CD4-positive, alpha-beta T cell (primary cell): ENCODE measurements around the gene KIAA1328. TPM values are rescaled to one million over a fixed set of nuclear protein-coding genes. Genes with fewer than 3 reads are reported as not detected.

Source experiments
- ATAC-seq: fragments of 200-7000 bp; cut with Tn5 transposase; one replicate; pipeline ENCODE4 v1.10.0; 2022; ENCODE audit warnings: mild to moderate bottlenecking; ENCODE audit not compliant: poor library complexity
- CTCF ChIA-PET: fragments of 350-600 bp; sonication (Branson Sonifier 250); formaldehyde crosslinking; loops from one replicate; lab custom pipeline; 2021; ENCODE audit warnings: antibody characterized with exemption, inconsistent platforms; lab: Charles Lee
- POLR2A ChIA-PET: fragments of 350-600 bp; sonication (Branson Sonifier 250); formaldehyde crosslinking; loops from one replicate; lab custom pipeline; 2021; ENCODE audit warnings: antibody characterized with exemption, inconsistent platforms; lab: Charles Lee
- DNase-seq, 14 experiments: peaks; one replicate each; pipeline ENCODE4 v3.0.0-alpha.2; 2013 to 2020; ENCODE audit warnings: mixed read lengths in 2 of 14
- H3K27ac ChIP-seq, 2 donors: one replicate each; pipeline versions ENCODE4 v1.5.1 to v1.7.0; 2013; ENCODE audit warnings: low read length in 2 of 2, low read depth in 1 of 2, mild to moderate bottlenecking in 1 of 2
- H3K27me3 ChIP-seq, 2 experiments: 1 replicate in 1 of 2; 2 replicates in 1 of 2; pipeline versions ENCODE4 v1.6.1 to v1.7.0; 2013; ENCODE audit warnings: low read length in 2 of 2, control low read depth in 1 of 2, mild to moderate bottlenecking in 1 of 2, moderate library complexity in 1 of 2; ENCODE audit not compliant: insufficient read depth in 2 of 2, control insufficient read depth in 1 of 2
- H3K36me3 ChIP-seq: one replicate; pipeline ENCODE4 v1.6.1; 2013; ENCODE audit warnings: low read length, control low read depth; ENCODE audit not compliant: insufficient read depth
- H3K4me1 ChIP-seq: one replicate; pipeline ENCODE4 v1.6.1; 2013; ENCODE audit warnings: low read length, control low read depth; ENCODE audit not compliant: insufficient read depth
- H3K4me3 ChIP-seq: one replicate; pipeline ENCODE4 v1.5.1; 2013; ENCODE audit warnings: mild to moderate bottlenecking, low read length, moderate library complexity
- H3K9me3 ChIP-seq, 2 experiments: 1 replicate in 1 of 2; 2 replicates in 1 of 2; pipeline versions ENCODE4 v1.6.1 to v1.7.0; 2013; ENCODE audit warnings: low read length in 2 of 2, mild to moderate bottlenecking in 2 of 2, control low read depth in 1 of 2, moderate library complexity in 1 of 2; ENCODE audit not compliant: control insufficient read depth in 1 of 2, insufficient read depth in 1 of 2
- H3K27ac Mint-ChIP-seq: one replicate; pipeline ENCODE4 v1.8.0; 2020; ENCODE audit warnings: mixed read lengths
- H3K27me3 Mint-ChIP-seq: one replicate; pipeline ENCODE4 v1.8.0; 2021; ENCODE audit warnings: mixed read lengths
- H3K36me3 Mint-ChIP-seq: one replicate; pipeline ENCODE4 v1.8.0; 2021; ENCODE audit warnings: low read depth, mixed read lengths
- H3K4me1 Mint-ChIP-seq: one replicate; pipeline ENCODE4 v1.8.0; 2021; ENCODE audit warnings: low read depth, mixed read lengths
- H3K4me3 Mint-ChIP-seq: one replicate; pipeline ENCODE4 v1.8.0; 2020; ENCODE audit warnings: mild to moderate bottlenecking, mixed read lengths
- H3K9me3 Mint-ChIP-seq: one replicate; pipeline ENCODE4 v1.8.0; 2020; ENCODE audit warnings: mixed read lengths
- CTCF ChIP-seq: fragments of 200-600 bp; IDR thresholded peaks from one replicate; pipeline ENCODE4 v1.8.0; 2022; ENCODE audit warnings: antibody characterized with exemption, mild to moderate bottlenecking
- intact Hi-C, 2 experiments: fragments of 100-400 bp; cut with DNase I in 1 of 2; cut with micrococcal nuclease in 1 of 2; formaldehyde crosslinking; loops; one replicate each; pipeline versions ENCODE4 v1.15.1 to v1.9.0; 2023 to 2025; cut with DNase I, micrococcal nuclease
- total RNA-seq, 174 experiments: library from RNA in 2 of 174; stranded (reverse) in 2 of 174; gene quantifications; one replicate each; pipeline ENCODE4 v1.2.3 and lab custom pipeline; 2021 to 2026

Gene KIAA1328
- total RNA-seq, 2 experiments from 2014 or later: 8.7 to 9.4 TPM

- intact Hi-C loops: no loop called here
- H3K4me1 ChIP-seq: no peaks in the 10 kb centered on the region
- Mint-ChIP-seq H3K9me3 (no peaks in the 10 kb centered on the region), H3K27ac (no peak overlapping the region), H3K27me3 (no peaks in the 10 kb centered on the region), H3K4me1 (no peaks in the 10 kb centered on the region), H3K36me3 (peaks cover 38% of the 10 kb centered on the region), H3K4me3 (no peak overlapping the region)
- H3K9me3 ChIP-seq: no peaks in the 10 kb centered on the region
- ChIA-PET POLR2A (no interaction called here), CTCF (no interaction called here)
- ATAC-seq: no peak
- no peak for DNase-seq
- no peaks in the 10 kb centered on the region for H3K27me3 ChIP-seq
- no peak overlapping the region for H3K27ac ChIP-seq
- TF ChIP-seq CTCF: no peak
- H3K36me3 ChIP-seq: no peaks in the 10 kb centered on the region
- no peak overlapping the region for H3K4me3 ChIP-seq
Measured at GRCh38 chr18:37179384-37179783, 350.5 kb downstream of the KIAA1328 start.

- no peak overlapping the region for H3K27ac Mint-ChIP-seq
- no peaks in the 10 kb centered on the region for H3K36me3 ChIP-seq
- H3K27me3 ChIP-seq: no peaks in the 10 kb centered on the region
- intact Hi-C loops: no loop called here
- H3K4me3 ChIP-seq: no peak overlapping the region
- DNase-seq (no peak), ATAC-seq (no peak)
- no peaks in the 10 kb centered on the region for H3K27me3 Mint-ChIP-seq
- H3K4me1 Mint-ChIP-seq: no peaks in the 10 kb centered on the region
- H3K4me3 Mint-ChIP-seq: no peak overlapping the region
- no peaks in the 10 kb centered on the region for H3K4me1 ChIP-seq
- no peaks in the 10 kb centered on the region for H3K9me3 Mint-ChIP-seq
- no peak for TF ChIP-seq CTCF
- peaks cover 0 to 4% of the 10 kb centered on the region in 2 experiments for H3K9me3 ChIP-seq
- H3K27ac ChIP-seq: no peak overlapping the region
- POLR2A ChIA-PET: no interaction called here
- CTCF ChIA-PET: no interaction called here
- peaks cover 33% of the 10 kb centered on the region for H3K36me3 Mint-ChIP-seq
Measured at GRCh38 chr18:37180086-37180485, 351.2 kb downstream of the KIAA1328 start.

GRCh38 chr18:37182340-37183135 is 353.6 kb downstream of the KIAA1328 start:
- ChIA-PET CTCF (no interaction called here), POLR2A (no interaction called here)
- no peak overlapping the region for H3K4me3 ChIP-seq
- Mint-ChIP-seq H3K27me3 (no peaks in the 10 kb centered on the region), H3K4me3 (no peak overlapping the region), H3K4me1 (no peaks in the 10 kb centered on the region), H3K27ac (no peak overlapping the region), H3K9me3 (no peaks in the 10 kb centered on the region), H3K36me3 (peaks cover 18% of the 10 kb centered on the region)
- no peak for TF ChIP-seq CTCF
- H3K27me3 ChIP-seq: no peaks in the 10 kb centered on the region
- DNase-seq (no peak), ATAC-seq (no peak)
- no peaks in the 10 kb centered on the region for H3K36me3 ChIP-seq
- intact Hi-C loops: no loop called here
- H3K9me3 ChIP-seq: peaks cover 0 to 4% of the 10 kb centered on the region in 2 experiments
- H3K27ac ChIP-seq: no peak overlapping the region
- H3K4me1 ChIP-seq: no peaks in the 10 kb centered on the region
